OCI-LY1 (cell line): ENCODE data around the gene HESX1.

Experiments
- CTCF ChIP-seq: fragments of 200-600 bp; sonication (generic), shearing (Covaris generic); IDR thresholded peaks from 2 replicates; pipeline ENCODE4 v1.5.1; 2017; ENCODE audit warnings: mild to moderate bottlenecking, antibody characterized with exemption, low read length, moderate library complexity, mixed read lengths
- EZH2 ChIP-seq: fragments of 200-600 bp; sonication (generic), shearing (Covaris generic); IDR thresholded peaks from 2 replicates; pipeline ENCODE4 v1.8.0; 2017; ENCODE audit warnings: borderline replicate concordance, mixed run types, mild to moderate bottlenecking, antibody characterized with exemption, low read length, moderate library complexity, mixed read lengths

GRCh38 chr3:57226176-57226575, 26.4 kb upstream of the HESX1 start:
- TF ChIP-seq CTCF, result no peak
- TF ChIP-seq EZH2, result no peak
